Spinal cord (tissue), 10 donors: ENCODE results near the gene GRK5. TPM values are rescaled to one million over a fixed set of nuclear protein-coding genes. Genes with fewer than 3 reads are reported as not detected.

ENCODE experiments used
- DNase-seq, 6 donors: peaks; one replicate each; pipeline versions ENCODE4 v3.0.0 to v3.0.0-alpha.2; 2013 to 2015; ENCODE audit warnings: low spot score in 6 of 6, low read depth in 4 of 6
- H3K27ac ChIP-seq: one replicate; pipeline ENCODE4 v1.5.1; 2013; ENCODE audit warnings: low read depth, low read length, control low read depth
- H3K27me3 ChIP-seq: one replicate; pipeline ENCODE4 v1.6.1; 2013; ENCODE audit warnings: low read length; ENCODE audit not compliant: control insufficient read depth, insufficient read depth
- H3K36me3 ChIP-seq: one replicate; pipeline ENCODE4 v1.6.1; 2013; ENCODE audit warnings: low read length; ENCODE audit not compliant: control insufficient read depth, insufficient read depth
- H3K4me1 ChIP-seq: one replicate; pipeline ENCODE4 v1.6.1; 2013; ENCODE audit warnings: low read length; ENCODE audit not compliant: control insufficient read depth, insufficient read depth
- H3K4me3 ChIP-seq: one replicate; pipeline ENCODE4 v1.5.1; 2013; ENCODE audit warnings: low read depth, low read length, control low read depth
- H3K9me3 ChIP-seq: one replicate; pipeline ENCODE4 v1.6.1; 2013; ENCODE audit warnings: low read length; ENCODE audit not compliant: control insufficient read depth, insufficient read depth
- WGBS: methylation state at CpG from one replicate; pipeline ENCODE4 v1.1.5; 2013; ENCODE audit warnings: missing lambda C conversion rate; ENCODE audit not compliant: insufficient coverage; 5-methylcytosine and 5-hydroxymethylcytosine counted together
- polyA plus RNA-seq, 2 donors: library from polyadenylated mRNA; unstranded; fragments of 120-200 nt; gene quantifications; one replicate each; pipeline ENCODE4 v1.2.1, GENCODE V29; 2013; ENCODE audit not compliant: insufficient read length in 2 of 2
- total RNA-seq, 2 donors: library from RNA; depleted of rRNA in 1 of 2; stranded (reverse); fragments of 120-200 nt in 1 of 2; fragments of >200 nt in 1 of 2; gene quantifications; one replicate each; pipeline versions ENCODE4 v1.2.3 to v1.2.4, GENCODE V29; 2013 to 2014
- donor health status: healthy.

GRK5 gene
- total and polyA plus RNA-seq, 4 donors = 15.6 to 29.5 (median 25.6) TPM

DNA sequence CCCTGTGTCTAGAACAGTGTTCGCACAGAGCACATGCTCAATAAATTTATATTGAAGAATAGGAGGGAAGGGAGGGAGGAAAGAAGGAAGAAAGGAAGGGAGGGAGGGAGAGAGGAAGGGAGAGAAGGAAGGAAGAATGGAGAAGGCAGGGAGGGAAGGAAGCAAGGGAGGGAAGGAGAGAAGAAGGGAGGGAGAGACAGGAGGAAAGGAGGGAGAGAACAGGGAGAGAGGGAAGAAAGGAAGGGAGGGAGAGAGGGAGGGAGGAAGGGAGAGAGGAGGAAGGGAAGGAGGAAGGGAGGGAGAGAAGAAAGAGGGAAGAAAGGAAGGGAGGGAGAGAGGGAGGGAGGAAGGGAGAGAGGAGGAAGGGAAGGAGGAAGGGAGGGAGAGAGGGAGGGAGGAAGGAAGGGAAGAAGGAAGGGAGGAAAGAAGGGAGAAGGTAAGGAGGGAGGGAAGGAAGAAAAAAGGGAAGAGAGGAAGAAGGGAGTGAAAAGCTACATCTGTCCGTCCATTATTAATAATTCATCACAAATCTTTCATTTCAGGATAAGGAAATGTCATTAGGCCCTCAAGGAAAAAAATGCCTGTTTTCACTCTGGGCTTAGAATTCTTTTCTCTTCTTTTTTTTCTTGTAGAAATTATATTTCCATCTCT lies 79.7 kb downstream of the GRK5 start:
- H3K36me3 ChIP-seq = no peaks in the 10 kb centered on the region
- 100% methylated on average over 1 of the region's 2 CpGs for WGBS
- no peak for DNase-seq
- H3K9me3 ChIP-seq = no peaks in the 10 kb centered on the region
- peaks cover 42% of the 10 kb centered on the region for H3K4me1 ChIP-seq
- no peak overlapping the region for H3K27ac ChIP-seq
- H3K27me3 ChIP-seq = no peaks in the 10 kb centered on the region
- H3K4me3 ChIP-seq = no peak overlapping the region

- no peaks in the 10 kb centered on the region for H3K36me3 ChIP-seq
- H3K4me3 ChIP-seq = no peak overlapping the region
- no peak overlapping the region for H3K27ac ChIP-seq
- no peak for DNase-seq
- H3K9me3 ChIP-seq = no peaks in the 10 kb centered on the region
- peaks cover 29% of the 10 kb centered on the region for H3K4me1 ChIP-seq
- no peaks in the 10 kb centered on the region for H3K27me3 ChIP-seq
- 82% methylated on average over 7 of the region's 7 CpGs for WGBS
Measured at GRCh38 chr10:119288574-119289001, 81.2 kb downstream of the GRK5 start.

- Histone ChIP-seq H3K9me3 (no peaks in the 10 kb centered on the region), H3K4me3 (no peak overlapping the region), H3K27ac (peak overlapping the region; percentile 27), H3K36me3 (no peaks in the 10 kb centered on the region), H3K27me3 (no peaks in the 10 kb centered on the region), H3K4me1 (peaks cover 29% of the 10 kb centered on the region)
- WGBS = 71% methylated on average over 5 of the region's 8 CpGs
- DNase-seq = peak in 1 of 6 donors; percentile 31
Measured at GRCh38 chr10:119289227-119289920, 82.0 kb downstream of the GRK5 start.

DNA sequence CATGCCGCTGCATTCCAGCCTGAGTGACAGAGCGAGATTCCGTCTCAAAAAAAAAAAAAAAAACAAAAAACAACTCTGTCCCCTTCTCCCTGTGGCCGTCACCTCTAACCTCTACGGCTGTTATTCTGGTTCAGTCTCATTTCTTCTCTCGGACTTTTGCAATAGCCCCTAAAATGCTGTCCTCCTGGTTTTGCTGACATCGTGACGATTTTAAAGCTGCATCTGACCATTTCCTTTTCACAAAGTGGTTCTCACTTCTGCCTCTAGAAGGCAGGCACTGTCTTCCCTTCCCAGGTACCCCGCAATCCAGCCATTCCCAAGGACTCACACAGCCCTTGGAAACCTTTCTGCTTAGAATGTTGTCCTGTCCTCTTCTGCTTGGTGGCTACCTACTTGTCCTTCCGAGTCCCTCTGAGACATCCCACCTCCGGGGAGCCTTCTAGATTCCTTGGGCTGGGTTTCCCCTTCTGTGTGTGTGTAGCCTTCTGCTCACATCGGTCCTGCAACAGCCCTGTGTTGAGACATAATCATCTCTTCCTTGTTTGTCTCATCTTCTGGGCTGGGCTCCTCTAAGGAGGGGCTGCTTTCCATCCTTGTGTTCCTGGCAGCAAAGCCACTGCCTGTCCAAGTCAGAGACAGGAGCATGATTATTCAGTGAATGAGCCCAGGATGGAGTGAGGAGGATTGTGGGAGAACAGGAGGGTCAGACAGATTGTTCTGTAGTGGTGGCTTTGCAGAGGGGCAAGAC lies 83.1 kb downstream of the GRK5 start:
- no peak for DNase-seq
- 66% methylated on average over 9 of the region's 12 CpGs for WGBS
- no peak overlapping the region for H3K27ac ChIP-seq
- no peaks in the 10 kb centered on the region for H3K9me3 ChIP-seq
- no peaks in the 10 kb centered on the region for H3K36me3 ChIP-seq
- H3K27me3 ChIP-seq = no peaks in the 10 kb centered on the region
- H3K4me3 ChIP-seq = no peak overlapping the region
- H3K4me1 ChIP-seq = peaks cover 21% of the 10 kb centered on the region

GRCh38 chr10:119291223-119291900 lies 84.0 kb downstream of the GRK5 start:
- H3K4me3 ChIP-seq = no peak overlapping the region
- WGBS = 65% methylated on average over 4 of the region's 6 CpGs
- no peaks in the 10 kb centered on the region for H3K9me3 ChIP-seq
- H3K27ac ChIP-seq = no peak overlapping the region
- H3K36me3 ChIP-seq = no peaks in the 10 kb centered on the region
- no peaks in the 10 kb centered on the region for H3K27me3 ChIP-seq
- peaks cover 16% of the 10 kb centered on the region for H3K4me1 ChIP-seq
- no peak for DNase-seq

DNA sequence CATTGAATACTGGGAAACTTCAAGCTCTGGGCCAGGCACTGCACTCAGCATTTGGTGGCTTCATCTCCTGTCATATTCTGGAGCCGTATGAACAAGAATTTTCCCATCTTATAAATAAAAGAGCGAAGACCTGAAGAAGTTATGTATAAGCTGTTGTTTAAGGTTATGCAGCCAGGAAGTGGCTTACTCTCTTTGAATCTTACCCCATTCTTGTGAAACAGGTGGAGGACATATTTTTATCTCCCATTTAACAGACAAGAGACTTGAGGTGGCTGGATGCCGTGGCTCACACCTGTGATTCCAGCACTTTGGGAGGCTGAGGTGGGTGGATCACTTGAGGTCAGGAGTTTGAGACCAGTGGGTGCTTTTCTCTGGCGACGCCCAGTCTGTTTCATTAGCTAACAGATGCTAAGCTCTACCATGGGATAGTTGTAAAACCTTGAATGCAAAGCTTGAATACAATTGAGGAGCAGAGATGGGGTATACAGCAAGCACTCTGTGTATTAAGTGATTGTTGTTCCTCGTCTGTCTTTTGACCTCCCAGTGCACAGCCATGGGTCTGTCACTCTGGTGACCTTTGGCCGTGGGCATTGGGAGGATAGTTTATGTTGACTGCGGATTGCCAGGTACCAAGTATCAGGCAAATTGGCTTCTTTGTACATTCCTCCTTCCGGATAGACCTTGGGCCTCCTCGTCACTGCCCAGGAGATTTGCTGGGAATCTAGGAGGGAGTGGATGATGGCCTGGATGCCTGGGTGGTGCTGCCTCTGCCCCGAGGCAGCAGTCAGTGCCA lies 85.8 kb downstream of the GRK5 start:
- WGBS = 74% methylated on average over 9 of the region's 11 CpGs
- DNase-seq = no peak
- H3K36me3 ChIP-seq = no peaks in the 10 kb centered on the region
- H3K4me1 ChIP-seq = peaks cover 13% of the 10 kb centered on the region
- no peaks in the 10 kb centered on the region for H3K27me3 ChIP-seq
- no peak overlapping the region for H3K4me3 ChIP-seq
- H3K27ac ChIP-seq = no peak overlapping the region
- no peaks in the 10 kb centered on the region for H3K9me3 ChIP-seq

DNA sequence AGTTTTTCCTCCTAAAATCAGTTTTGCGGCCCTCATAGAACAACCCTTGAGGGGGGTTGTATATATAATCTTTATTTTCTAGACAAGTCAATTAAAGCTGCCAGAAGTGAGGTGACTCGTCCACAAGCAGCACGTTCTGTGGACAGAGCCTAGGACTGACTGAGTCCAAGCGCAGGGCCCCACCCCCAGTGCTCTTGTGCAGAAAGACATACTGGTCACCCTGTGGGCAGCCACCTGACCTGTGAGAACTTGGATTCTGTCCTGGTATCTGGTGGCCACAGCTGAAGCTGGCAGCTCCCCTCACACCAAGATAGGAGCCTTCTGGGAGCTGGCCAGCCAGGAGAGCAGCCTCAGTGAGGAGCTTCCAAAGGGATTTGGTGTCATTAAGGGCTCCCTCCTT lies 89.3 kb downstream of the GRK5 start:
- H3K9me3 ChIP-seq = no peaks in the 10 kb centered on the region
- no peak overlapping the region for H3K27ac ChIP-seq
- no peaks in the 10 kb centered on the region for H3K36me3 ChIP-seq
- no peaks in the 10 kb centered on the region for H3K27me3 ChIP-seq
- peaks cover 6% of the 10 kb centered on the region for H3K4me1 ChIP-seq
- no peak for DNase-seq
- 96% methylated on average over 3 of the region's 4 CpGs for WGBS
- no peak overlapping the region for H3K4me3 ChIP-seq

DNA sequence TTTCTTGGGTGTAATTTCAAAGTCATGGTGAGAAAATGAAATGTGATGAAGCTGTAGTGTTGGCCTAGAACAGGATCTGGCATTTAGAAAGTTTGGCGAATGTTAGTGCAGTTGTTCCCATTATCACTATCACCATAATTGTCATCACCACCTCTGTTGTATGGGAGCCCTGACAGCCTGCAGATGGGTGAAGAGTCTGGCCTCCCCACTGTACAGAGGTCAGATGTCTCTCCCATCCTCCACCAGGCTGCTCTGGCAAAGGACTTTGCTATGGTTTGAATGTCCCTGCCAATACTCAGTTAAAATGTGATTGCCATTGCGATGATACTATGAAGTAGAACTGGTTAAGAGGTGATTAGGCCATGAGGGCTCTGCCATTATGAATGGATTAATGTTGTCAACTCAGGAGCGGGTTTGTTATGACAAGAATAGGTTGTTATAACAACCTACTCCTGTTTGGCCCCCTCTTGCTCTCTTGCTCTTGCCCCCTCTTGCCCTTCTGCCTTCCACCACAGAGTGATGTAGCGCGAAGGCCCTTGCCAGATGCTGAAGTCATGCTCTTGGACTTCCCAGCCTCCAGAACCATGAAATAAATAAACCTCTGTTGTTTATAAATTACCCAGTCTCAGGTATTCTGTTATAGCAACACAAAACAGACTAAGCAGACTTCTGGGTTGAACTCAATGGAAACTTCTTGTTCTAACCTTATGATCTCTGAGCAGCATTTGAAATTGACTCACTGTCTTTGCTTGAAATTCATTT lies 90.0 kb downstream of the GRK5 start:
- DNase-seq = no peak
- peaks cover 12% of the 10 kb centered on the region for H3K4me1 ChIP-seq
- H3K27ac ChIP-seq = no peak overlapping the region
- 90% methylated on average over 2 of the region's 5 CpGs for WGBS
- H3K9me3 ChIP-seq = no peaks in the 10 kb centered on the region
- no peaks in the 10 kb centered on the region for H3K36me3 ChIP-seq
- H3K4me3 ChIP-seq = no peak overlapping the region
- H3K27me3 ChIP-seq = no peaks in the 10 kb centered on the region
